ENCODE measurements around the gene NRXN2.

NRXN2 gene

DNA sequence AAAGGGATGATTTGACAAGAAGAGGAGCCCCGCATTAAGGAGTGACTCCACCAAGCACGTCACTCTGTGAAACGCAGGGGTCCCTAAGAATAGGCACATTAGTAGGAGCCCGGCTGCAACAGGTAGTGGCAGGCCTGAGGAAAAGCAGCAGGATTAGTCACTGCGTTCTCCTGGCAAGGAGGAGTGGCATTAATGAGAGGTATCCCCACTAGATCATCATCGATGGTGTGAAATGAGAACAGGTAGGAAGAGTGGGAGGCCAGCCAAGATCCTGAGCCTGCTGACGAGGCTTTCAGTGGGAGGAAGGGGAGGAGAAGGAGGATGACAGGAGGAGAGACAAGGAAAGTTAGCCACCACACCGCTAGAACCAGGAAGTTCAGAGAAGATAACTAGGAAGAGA, 38.6 kb downstream of the NRXN2 start:
- TF ChIP-seq, protein P1, sequence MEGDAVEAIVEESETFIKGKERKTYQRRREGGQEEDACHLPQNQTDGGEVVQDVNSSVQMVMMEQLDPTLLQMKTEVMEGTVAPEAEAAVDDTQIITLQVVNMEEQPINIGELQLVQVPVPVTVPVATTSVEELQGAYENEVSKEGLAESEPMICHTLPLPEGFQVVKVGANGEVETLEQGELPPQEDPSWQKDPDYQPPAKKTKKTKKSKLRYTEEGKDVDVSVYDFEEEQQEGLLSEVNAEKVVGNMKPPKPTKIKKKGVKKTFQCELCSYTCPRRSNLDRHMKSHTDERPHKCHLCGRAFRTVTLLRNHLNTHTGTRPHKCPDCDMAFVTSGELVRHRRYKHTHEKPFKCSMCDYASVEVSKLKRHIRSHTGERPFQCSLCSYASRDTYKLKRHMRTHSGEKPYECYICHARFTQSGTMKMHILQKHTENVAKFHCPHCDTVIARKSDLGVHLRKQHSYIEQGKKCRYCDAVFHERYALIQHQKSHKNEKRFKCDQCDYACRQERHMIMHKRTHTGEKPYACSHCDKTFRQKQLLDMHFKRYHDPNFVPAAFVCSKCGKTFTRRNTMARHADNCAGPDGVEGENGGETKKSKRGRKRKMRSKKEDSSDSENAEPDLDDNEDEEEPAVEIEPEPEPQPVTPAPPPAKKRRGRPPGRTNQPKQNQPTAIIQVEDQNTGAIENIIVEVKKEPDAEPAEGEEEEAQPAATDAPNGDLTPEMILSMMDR (IDR thresholded peaks at IDR 0.05; ENCODE audit: low read depth, low read length, missing control alignments), result no peak
- no peak overlapping the region for H3K4me3 ChIP-seq (replicated peaks; ENCODE audit: low read depth, low read length)
- no peak for DNase-seq (ENCODE audit: extremely low read depth, low read depth)

DNA sequence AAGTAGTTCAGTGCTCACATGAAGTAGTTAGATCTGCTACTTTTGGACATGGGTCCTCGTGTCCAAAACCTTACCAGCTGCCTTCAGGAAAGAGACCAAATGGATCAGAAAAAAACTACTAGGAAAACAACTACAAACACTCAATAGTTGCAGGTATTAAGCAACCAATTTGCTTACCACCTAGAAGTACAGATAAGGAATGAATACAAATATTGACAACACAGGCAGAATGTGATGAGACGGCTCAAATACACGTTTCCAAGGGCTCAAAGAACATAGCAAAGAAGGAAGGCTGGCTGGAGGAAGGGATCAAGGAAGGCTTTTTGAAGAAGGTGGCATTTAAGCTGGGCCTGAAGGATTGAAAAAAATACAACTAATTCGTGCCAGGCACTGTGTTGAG, 41.8 kb downstream of the NRXN2 start:
- no peak for DNase-seq (ENCODE audit: extremely low read depth, low read depth)
- no peak overlapping the region for H3K4me3 ChIP-seq (replicated peaks; ENCODE audit: low read depth, low read length)
- TF ChIP-seq, protein P1 (IDR thresholded peaks at IDR 0.05; ENCODE audit: low read depth, low read length, missing control alignments), result no peak

DNA sequence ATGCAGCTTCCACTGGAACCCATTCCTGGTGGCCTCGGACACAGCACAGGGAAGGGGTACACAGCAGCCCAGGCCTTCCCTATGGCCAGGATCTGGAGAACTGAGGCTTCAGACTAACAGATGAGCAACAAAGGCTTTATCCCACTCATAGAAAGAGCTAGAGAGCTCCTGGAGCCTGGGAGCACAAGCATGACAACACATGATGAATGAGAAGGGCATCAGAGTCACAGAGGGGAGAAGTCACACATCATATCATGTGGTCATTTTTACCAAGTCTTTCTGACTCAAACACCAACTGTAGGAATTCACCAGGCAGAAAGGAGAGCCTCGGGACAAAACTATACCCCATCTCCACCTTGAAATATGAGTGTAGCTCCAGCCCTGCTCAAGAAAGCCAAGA, 43.2 kb downstream of the NRXN2 start:
- TF ChIP-seq, protein P1 (IDR thresholded peaks at IDR 0.05; ENCODE audit: low read depth, low read length, missing control alignments), result no peak
- H3K4me3 ChIP-seq (replicated peaks; ENCODE audit: low read depth, low read length), result no peak overlapping the region
- DNase-seq (ENCODE audit: extremely low read depth, low read depth), result no peak

DNA sequence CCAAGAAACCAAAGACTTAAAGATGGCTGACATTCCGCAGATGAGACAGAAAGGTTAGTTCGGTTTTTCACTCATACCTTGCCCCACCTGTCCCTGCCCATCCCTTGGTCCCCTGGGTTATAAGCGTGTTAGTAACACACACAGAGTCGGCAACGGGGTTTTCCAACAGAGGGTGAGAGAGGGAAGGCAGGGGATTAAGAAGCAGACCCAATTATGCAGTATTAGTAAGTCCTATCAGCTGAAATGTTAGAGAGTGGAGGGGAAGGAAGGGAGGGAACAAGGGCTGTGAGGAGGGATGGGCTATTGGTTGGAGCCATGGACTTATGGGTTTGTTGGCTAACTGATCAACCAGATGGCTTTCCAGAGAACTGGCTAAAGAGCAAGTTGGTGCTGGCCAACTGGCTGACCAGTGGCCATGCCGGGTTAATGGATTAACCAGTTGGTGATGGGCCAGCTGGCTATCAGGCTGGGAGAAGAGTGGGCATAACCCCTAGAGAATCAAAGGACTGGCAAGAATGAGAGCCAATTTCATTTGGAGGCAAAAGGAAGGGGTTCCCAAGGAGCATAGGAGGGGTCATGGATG, 45.5 kb downstream of the NRXN2 start:
- H3K4me3 ChIP-seq (replicated peaks; ENCODE audit: low read depth, low read length), result no peak overlapping the region
- no peak for DNase-seq (ENCODE audit: extremely low read depth, low read depth)
- TF ChIP-seq, protein P1 (IDR thresholded peaks at IDR 0.05; ENCODE audit: low read depth, low read length, missing control alignments), result no peak

DNA sequence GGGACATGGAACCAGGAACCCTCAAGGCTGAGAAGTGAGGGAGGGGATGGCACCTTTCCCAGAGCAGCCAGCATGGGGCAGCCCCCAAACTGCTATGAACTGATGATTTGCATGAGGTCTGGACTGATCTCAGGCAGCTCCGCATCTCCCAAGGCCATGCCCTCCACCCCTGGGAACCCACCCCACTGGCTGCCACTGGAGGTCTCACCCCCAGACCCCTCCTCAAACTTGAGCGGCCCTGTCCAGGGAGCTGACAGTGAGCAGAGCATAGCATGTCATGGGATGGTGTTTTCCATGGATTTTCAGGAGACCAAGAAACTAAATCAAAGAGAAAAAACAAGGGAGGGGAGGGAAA, 46.8 kb downstream of the NRXN2 start:
- TF ChIP-seq, protein P1 (IDR thresholded peaks at IDR 0.05; ENCODE audit: low read depth, low read length, missing control alignments), result no peak
- no peak for DNase-seq (ENCODE audit: extremely low read depth, low read depth)
- H3K4me3 ChIP-seq (replicated peaks; ENCODE audit: low read depth, low read length), result no peak overlapping the region

DNA sequence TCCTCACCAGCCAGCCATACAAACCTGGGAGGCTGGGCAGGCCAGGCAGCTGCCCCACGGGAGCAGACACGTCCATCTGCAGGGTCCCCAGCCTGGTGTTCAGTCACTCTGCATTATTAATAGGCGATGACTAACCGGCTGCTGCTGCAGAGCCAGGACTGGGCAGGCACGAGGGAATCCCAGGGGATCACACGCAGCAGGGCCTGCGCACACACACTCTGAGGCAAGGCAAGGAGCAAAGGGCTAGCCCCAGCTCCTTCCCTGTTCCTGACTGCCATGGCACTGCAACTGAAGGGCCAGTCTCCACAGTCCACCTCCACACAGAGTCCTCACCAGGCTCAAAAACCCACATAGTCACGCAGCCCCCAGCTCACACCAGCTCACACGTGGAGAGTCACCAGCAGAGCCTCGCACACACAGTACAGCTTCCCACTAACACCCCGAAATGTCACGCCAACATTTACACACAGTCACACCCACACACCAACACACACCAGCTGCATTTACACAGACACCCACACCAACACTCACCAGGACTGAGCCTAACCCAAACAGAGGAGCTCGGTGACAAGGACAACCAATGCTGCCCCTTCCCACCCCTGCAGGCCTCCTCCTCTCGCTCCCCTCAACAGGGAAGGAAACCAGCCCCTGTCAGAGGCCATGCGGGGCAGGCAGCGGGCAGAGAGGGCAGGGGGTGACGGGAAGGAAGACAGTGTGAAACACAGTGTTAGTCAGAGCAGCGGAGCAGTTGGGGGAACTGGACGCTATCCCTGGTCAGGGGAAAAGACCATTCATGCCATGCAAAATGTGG, 47.3 kb downstream of the NRXN2 start:
- TF ChIP-seq, protein P1 (IDR thresholded peaks at IDR 0.05; ENCODE audit: low read depth, low read length, missing control alignments), result no peak
- DNase-seq (ENCODE audit: extremely low read depth, low read depth), result no peak
- H3K4me3 ChIP-seq (replicated peaks; ENCODE audit: low read depth, low read length), result no peak overlapping the region

All from HFF-Myc (cell line).